GM12878 (cell line): ENCODE data around the gene ZBTB9. TPM values are rescaled to one million over a fixed set of nuclear protein-coding genes. Genes with fewer than 3 reads are reported as not detected.

Experiments used
- ATAC-seq: fragments of 200-7000 bp; cut with Tn5 transposase; 3 replicates; pipeline ENCODE4 v1.9.1; 2020; ENCODE audit warnings: mild to moderate bottlenecking, moderate library complexity
- BruUV-seq: library from RNA; stranded (reverse); fragments of 400-500 nt; replicated peaks from 2 replicates; lab custom pipeline; 2021; lab: Mats Ljungman, UMichigan
- CTCF ChIA-PET: fragments of 300-600 bp; sonication (Branson Sonifier 250); formaldehyde crosslinking; extraction: SDS; loops from one replicate; lab custom pipeline; 2021; ENCODE audit warnings: inconsistent platforms; lab: Yijun Ruan, JAX
- POLR2A ChIA-PET: fragments of 350-600 bp; formaldehyde crosslinking; extraction: SDS; loops from one replicate; lab custom pipeline; 2021; ENCODE audit warnings: inconsistent platforms; lab: Charles Lee
- RAD21 ChIA-PET: fragments of 300-600 bp; sonication (Branson Sonifier 250); formaldehyde crosslinking; loops from one replicate; lab custom pipeline; 2023; ENCODE audit warnings: antibody characterized with exemption; ENCODE audit not compliant: unreplicated experiment; lab: Charles Lee
- SMC1A ChIA-PET: fragments of 300-600 bp; sonication (Branson Sonifier 250); formaldehyde crosslinking; loops from one replicate; lab custom pipeline; 2023; ENCODE audit not compliant: unreplicated experiment, uncharacterized antibody; lab: Charles Lee
- DNase-seq: peaks from one replicate; pipeline ENCODE4 v3.0.0-alpha.2; 2011; ENCODE audit warnings: low read depth, low spot score
- FAIRE-seq: peaks from 3 replicates; lab custom pipeline; 2011; peaks lifted over from hg19 to GRCh38; lab: Jason Lieb, UNC
- H2AFZ ChIP-seq: 2 replicates; pipeline ENCODE4 v1.6.0; 2011; ENCODE audit warnings: low read depth, low read length, control low read depth; ENCODE audit not compliant: control insufficient read depth
- H3K27ac ChIP-seq: 2 replicates; pipeline ENCODE4 v1.5.1; 2011; ENCODE audit warnings: control low read depth; ENCODE audit not compliant: control insufficient read depth, insufficient read depth
- H3K27me3 ChIP-seq, 2 experiments: replicated peaks in 1 of 2; 2 replicates each; pipeline versions ENCODE4 v1.6.0 to v1.6.1; 2011; ENCODE audit warnings: low read length in 1 of 2; ENCODE audit not compliant: control insufficient read depth in 2 of 2, insufficient read depth in 2 of 2
- H3K36me3 ChIP-seq, 2 experiments: 2 replicates each; pipeline ENCODE4 v1.5.1; 2011; ENCODE audit warnings: low read length in 1 of 2; ENCODE audit not compliant: control insufficient read depth in 2 of 2, insufficient read depth in 2 of 2
- H3K4me1 ChIP-seq: 2 replicates; pipeline ENCODE4 v1.6.1; 2011; ENCODE audit warnings: mild to moderate bottlenecking, low read length, moderate library complexity, mixed read lengths; ENCODE audit not compliant: control insufficient read depth, insufficient read depth
- H3K4me2 ChIP-seq: 2 replicates; pipeline ENCODE4 v1.6.0; 2011; ENCODE audit warnings: control low read depth; ENCODE audit not compliant: control insufficient read depth, insufficient read depth
- H3K4me3 ChIP-seq: fragments of 200-600 bp; sonication (generic); 2 replicates; pipeline ENCODE4 v1.5.1; 2016
- H3K79me2 ChIP-seq: 2 replicates; pipeline ENCODE4 v1.6.0; 2011; ENCODE audit warnings: low read length; ENCODE audit not compliant: control insufficient read depth, insufficient read depth
- H3K9ac ChIP-seq: 2 replicates; pipeline ENCODE4 v1.8.0; 2011; ENCODE audit warnings: low read length, control low read depth, mixed read lengths; ENCODE audit not compliant: control insufficient read depth, insufficient read depth
- H3K9me3 ChIP-seq: replicated peaks from 3 replicates; pipeline ENCODE4 v1.5.1; 2011; ENCODE audit warnings: mild to moderate bottlenecking, low read length; ENCODE audit not compliant: control insufficient read depth, insufficient read depth
- H4K20me1 ChIP-seq: 2 replicates; pipeline ENCODE4 v1.6.0; 2011; ENCODE audit not compliant: control insufficient read depth, insufficient read depth
- CBX5 ChIP-seq: sonication (generic); IDR thresholded peaks from 2 replicates; pipeline ENCODE4 v1.6.1; 2016; ENCODE audit warnings: low read depth, moderate library complexity, mild to moderate bottlenecking, inconsistent platforms
- CUX1 ChIP-seq: IDR thresholded peaks from 2 replicates; pipeline ENCODE4 v1.6.1; 2012; ENCODE audit warnings: improper control_type of control experiment, low read depth, low read length; ENCODE audit not compliant: insufficient replicate concordance
- MAX ChIP-seq: IDR thresholded peaks from 2 replicates; pipeline ENCODE4 v1.6.1; 2012; ENCODE audit warnings: low read depth, low read length, improper control_type of control experiment
- POLR2AphosphoS5 ChIP-seq: IDR thresholded peaks from 2 replicates; pipeline ENCODE4 v1.6.1; 2011; ENCODE audit warnings: mild to moderate bottlenecking, low read length, inconsistent platforms
- RAD51 ChIP-seq: fragments of 450-650 bp; IDR thresholded peaks from 2 replicates; pipeline ENCODE4 v1.6.1; 2016; ENCODE audit warnings: moderate library complexity, mild to moderate bottlenecking, inconsistent platforms
- SREBF1 ChIP-seq: IDR thresholded peaks from 2 replicates; pipeline ENCODE4 v1.6.1; 2012; ENCODE audit warnings: mild to moderate bottlenecking, low read length
- WGBS: methylation state at CpG from one replicate; pipeline ENCODE4 v1.1.6; 2016; ENCODE audit warnings: low lambda C conversion rate; ENCODE audit not compliant: insufficient replicate concordance, insufficient coverage; ENCODE audit errors: missing lambda C conversion rate; 5-methylcytosine and 5-hydroxymethylcytosine counted together
- in situ Hi-C: fragments of 300-500 bp; cut with MboI; formaldehyde crosslinking; loops from 9 replicates; pipeline ENCODE4 v1.14.3; 2018; ENCODE audit warnings: mixed read lengths
- intact Hi-C: fragments of 100-400 bp; cut with micrococcal nuclease; formaldehyde crosslinking; loops from one replicate; pipeline ENCODE4 v1.14.2; 2022; ENCODE audit not compliant: unreplicated experiment
- polyA plus RNA-seq, 11 experiments: library from polyadenylated mRNA; depleted of rRNA in 4 of 11; unstranded in 6 of 11; stranded (reverse) in 5 of 11; fragments of >200 nt; fragmentation: Nextera tagmentation in 4 of 11; fragmentation: Illumina TruSeq in 1 of 11; extraction: Ambion mirVana in 4 of 11; extraction: Trizol in 1 of 11; gene quantifications; 1 replicate in 1 of 11; 2 replicates in 10 of 11; pipeline versions ENCODE4 v1.2.1 to v1.2.3, GENCODE V29; 2011 to 2016; ENCODE audit warnings: inconsistent platforms in 2 of 11, missing spikeins in 2 of 11, low read depth in 1 of 11
- total RNA-seq, 4 experiments: library from RNA; depleted of rRNA in 3 of 4; stranded (reverse); fragments of >200 nt in 3 of 4; fragmentation: Illumina TruSeq in 1 of 4; extraction: Trizol in 1 of 4; gene quantifications; 2 replicates each; pipeline versions ENCODE4 v1.2.1 to v1.2.3, GENCODE V29; 2013 to 2021

ZBTB9 gene
- total and polyA plus RNA-seq, 10 of the 15 experiments (the other 5 are each of a cell fraction or from before 2014, with no cell fraction given) = 1.5 to 12.7 (median 6.9) TPM

GRCh38 chr6:33442283-33442682 is 12.1 kb upstream of the ZBTB9 start:
- BruUV-seq = no TSS peak
- in situ Hi-C loops = no loop called here

More at GRCh38 chr6:33442283-33442682, 12.1 kb upstream of the ZBTB9 start:
- H4K20me1 ChIP-seq = no peaks in the 10 kb centered on the region; the same call in 1 of the 2 replicates
- no peak overlapping the region for H2AFZ ChIP-seq
- no peak overlapping the region for H3K4me2 ChIP-seq
- H3K9me3 ChIP-seq = no peaks in the 10 kb centered on the region
- no peak overlapping the region for H3K27ac ChIP-seq
- H3K4me1 ChIP-seq = no peaks in the 10 kb centered on the region
- RAD21 ChIA-PET = no interaction called here
- DNase-seq (no peak), FAIRE-seq (no peak), ATAC-seq (no peak)
- SMC1A ChIA-PET = no interaction called here
- peaks cover 5 to 9% of the 10 kb centered on the region in 2 experiments; a peak in 3 of 4 replicates for H3K36me3 ChIP-seq
- POLR2A ChIA-PET = no interaction called here
- intact Hi-C loops = no loop called here
- TF ChIP-seq CBX5 (no peak), MAX (no peak), CUX1 (no peak), RAD51 (no peak), SREBF1 (no peak), POLR2AphosphoS5 (no peak)
- CTCF ChIA-PET = no interaction called here
- no peak overlapping the region for H3K9ac ChIP-seq
- H3K27me3 ChIP-seq = no peaks in the 10 kb centered on the region
- WGBS = 100% methylated on average over 5 of the region's 8 CpGs
- H3K79me2 ChIP-seq = no peaks in the 10 kb centered on the region
- H3K4me3 ChIP-seq = no peak overlapping the region
